ENCODE results near the gene CPLX3.

The CPLX3 gene

GRCh38 chr15:74788683-74789151 is 37.7 kb upstream of the CPLX3 start:
- no peak for DNase-seq

- DNase-seq = no peak
Observed at GRCh38 chr15:74789171-74789631, 37.2 kb upstream of the CPLX3 start.

GRCh38 chr15:74789741-74790079 is 36.7 kb upstream of the CPLX3 start:
- DNase-seq = no peak

GRCh38 chr15:74790080-74790916 is 36.1 kb upstream of the CPLX3 start:
- no peak for DNase-seq

- DNase-seq = no peak
Observed at GRCh38 chr15:74791007-74791406, 35.4 kb upstream of the CPLX3 start.

- DNase-seq = no peak
Observed at GRCh38 chr15:74791667-74792066, 34.8 kb upstream of the CPLX3 start.

- no peak for DNase-seq
Observed at GRCh38 chr15:74792227-74793016, 34.0 kb upstream of the CPLX3 start.

- DNase-seq = no peak
Observed at GRCh38 chr15:74793135-74794028, 33.0 kb upstream of the CPLX3 start.

GRCh38 chr15:74794248-74794969 is 32.0 kb upstream of the CPLX3 start:
- DNase-seq = no peak

GRCh38 chr15:74794970-74795349 is 31.5 kb upstream of the CPLX3 start:
- no peak for DNase-seq

GRCh38 chr15:74795966-74796625 is 30.3 kb upstream of the CPLX3 start:
- no peak for DNase-seq

GRCh38 chr15:74798388-74799254 is 27.8 kb upstream of the CPLX3 start:
- no peak for DNase-seq

- DNase-seq = no peak
Observed at GRCh38 chr15:74799255-74799855, 27.1 kb upstream of the CPLX3 start.

GRCh38 chr15:74799856-74800558 is 26.4 kb upstream of the CPLX3 start:
- no peak for DNase-seq

- no peak for DNase-seq
Observed at GRCh38 chr15:74800559-74801094, 25.8 kb upstream of the CPLX3 start.

- no peak for DNase-seq
Observed at GRCh38 chr15:74801311-74801997, 25.0 kb upstream of the CPLX3 start.

GRCh38 chr15:74802290-74802689 is 24.1 kb upstream of the CPLX3 start:
- DNase-seq = no peak

GRCh38 chr15:74802862-74803447 is 23.5 kb upstream of the CPLX3 start:
- no peak for DNase-seq
